PFSK-1 (cell line): Measurements from ENCODE around the gene KLHL3.

Experiments
- FOXP2 ChIP-seq: optimal IDR thresholded peaks from 2 replicates; pipeline ENCODE3; 2011; ENCODE audit warnings: borderline replicate concordance, control low read depth, inconsistent platforms; ENCODE audit not compliant: insufficient read depth; ENCODE audit errors: extremely low read length, extremely low read depth
- POLR2AphosphoS5 ChIP-seq: IDR thresholded peaks from 2 replicates; pipeline ENCODE4 v1.6.1; 2012; ENCODE audit warnings: low read depth, mild to moderate bottlenecking, control low read depth, low read length, moderate library complexity
- REST ChIP-seq, 2 experiments: IDR thresholded peaks; 2 replicates each; pipeline versions ENCODE4 v1.6.1 to v1.8.0; 2011 to 2012; ENCODE audit warnings: low read depth in 2 of 2, low read length in 2 of 2, control low read depth in 1 of 2, inconsistent platforms in 1 of 2, mild to moderate bottlenecking in 1 of 2, moderate library complexity in 1 of 2; ENCODE audit not compliant: insufficient read depth in 1 of 2
- SIN3A ChIP-seq: IDR thresholded peaks from 2 replicates; pipeline ENCODE4 v1.6.1; 2012; ENCODE audit warnings: mild to moderate bottlenecking, low read length, moderate library complexity, borderline replicate concordance; ENCODE audit not compliant: insufficient read depth
- TAF1 ChIP-seq: IDR thresholded peaks from 2 replicates; pipeline ENCODE4 v1.6.1; 2012; ENCODE audit warnings: low read length, control low read depth, borderline replicate concordance; ENCODE audit not compliant: insufficient read depth

The KLHL3 gene

DNA sequence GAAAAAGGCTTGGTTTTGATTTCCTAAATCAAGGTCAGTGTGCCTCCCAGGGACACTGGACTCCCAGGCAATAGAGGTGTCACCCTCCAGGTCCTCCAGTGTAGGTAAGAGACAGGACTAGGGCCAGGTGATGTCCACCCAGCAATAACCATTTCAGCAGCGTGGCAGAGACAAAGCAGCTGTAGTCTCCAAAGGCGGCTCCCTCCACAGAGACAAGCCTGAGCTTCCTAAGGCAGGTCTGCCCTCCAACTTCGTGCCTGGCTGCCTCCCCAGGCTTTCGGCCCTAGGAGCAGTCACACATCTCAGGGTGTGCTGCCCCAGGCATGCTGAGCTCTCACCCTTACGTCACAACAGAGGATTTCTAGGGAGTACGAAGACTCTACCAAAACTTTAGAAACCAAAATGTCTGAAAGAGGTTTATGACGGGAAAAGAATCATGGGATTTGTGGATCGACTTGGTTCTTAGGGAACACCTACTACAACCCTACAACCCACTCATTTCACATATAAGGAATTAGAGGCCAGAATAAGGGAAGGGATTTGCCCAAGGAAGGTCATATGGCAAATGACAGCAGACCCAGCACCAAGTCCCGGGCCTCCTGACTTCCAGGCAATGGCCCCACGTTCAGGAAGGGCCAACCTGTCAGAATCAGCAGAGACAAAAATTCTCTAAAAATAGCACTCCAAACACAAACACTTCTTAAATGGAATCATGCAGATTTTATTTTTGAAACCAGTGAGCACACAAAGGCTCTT, 105.5 kb downstream of the KLHL3 start:
- TF ChIP-seq REST (IDR thresholded peaks at IDR 0.05; ENCODE audit: insufficient read depth in 1 of 2, low read depth in 2 of 2, low read length in 2 of 2) (no peak), TAF1 (no peak), POLR2AphosphoS5 (no peak), SIN3A (no peak), FOXP2 (no peak)

GRCh38 chr5:137629646-137630045, 106.2 kb downstream of the KLHL3 start:
- TF ChIP-seq FOXP2 (no peak), TAF1 (no peak), SIN3A (no peak), POLR2AphosphoS5 (no peak), REST (IDR thresholded peaks at IDR 0.05; ENCODE audit: insufficient read depth in 1 of 2, low read depth in 2 of 2, low read length in 2 of 2) (no peak)

GRCh38 chr5:137627706-137628105, 108.2 kb downstream of the KLHL3 start:
- TF ChIP-seq POLR2AphosphoS5 (no peak), REST (IDR thresholded peaks at IDR 0.05; ENCODE audit: insufficient read depth in 1 of 2, low read depth in 2 of 2, low read length in 2 of 2) (no peak), TAF1 (no peak), SIN3A (no peak), FOXP2 (no peak)

DNA sequence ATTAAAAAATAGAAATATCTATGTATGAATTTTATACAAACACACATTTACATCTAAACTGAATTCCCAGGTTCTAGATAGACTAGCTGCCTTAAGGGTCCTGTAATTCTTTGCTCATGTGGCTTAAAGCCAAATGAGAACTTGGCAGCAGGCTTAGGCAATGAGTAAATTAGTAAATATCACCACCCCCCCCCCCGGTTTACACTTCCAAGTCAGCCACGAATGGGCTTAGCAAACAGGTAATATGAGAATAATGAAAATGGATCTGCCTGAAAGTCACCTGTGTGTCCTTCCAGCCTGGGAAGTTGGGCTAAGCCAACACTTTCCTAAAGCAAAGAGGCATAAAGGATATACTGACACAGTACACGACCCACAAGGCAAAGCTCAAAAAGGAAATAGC, 108.6 kb downstream of the KLHL3 start:
- TF ChIP-seq POLR2AphosphoS5 (no peak), SIN3A (no peak), FOXP2 (no peak), TAF1 (no peak)

DNA sequence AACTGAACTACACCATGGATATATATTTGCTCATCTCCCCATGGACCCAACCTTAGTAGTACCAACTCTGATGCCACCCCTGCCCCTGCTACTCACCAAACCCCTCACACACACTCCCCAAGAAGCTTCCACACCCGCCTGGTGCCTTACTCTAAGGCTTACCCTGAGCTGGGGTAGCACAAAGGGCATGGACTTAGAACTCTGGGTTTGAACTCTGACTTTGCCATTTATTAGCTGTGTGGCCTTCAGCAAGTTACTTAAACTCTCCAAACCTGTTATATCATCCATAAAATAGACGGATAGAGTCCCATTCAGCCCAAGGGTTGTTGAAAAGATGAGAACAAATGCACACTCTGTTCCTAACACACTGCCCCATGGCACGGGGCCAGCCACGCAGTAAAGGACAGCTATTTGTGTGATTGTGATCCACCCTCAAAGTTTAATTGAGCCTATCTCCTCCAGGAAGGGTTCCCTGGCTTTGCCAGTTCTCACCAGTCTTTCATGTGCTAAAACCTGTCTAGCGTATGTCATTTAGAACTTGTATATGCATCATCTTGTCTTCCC, 111.0 kb downstream of the KLHL3 start:
- TF ChIP-seq TAF1 (no peak), FOXP2 (no peak), REST (IDR thresholded peaks at IDR 0.05; ENCODE audit: insufficient read depth in 1 of 2, low read depth in 2 of 2, low read length in 2 of 2) (no peak), SIN3A (no peak), POLR2AphosphoS5 (no peak)
